ENCODE data around the gene CHL1.

The CHL1 gene, protein sequence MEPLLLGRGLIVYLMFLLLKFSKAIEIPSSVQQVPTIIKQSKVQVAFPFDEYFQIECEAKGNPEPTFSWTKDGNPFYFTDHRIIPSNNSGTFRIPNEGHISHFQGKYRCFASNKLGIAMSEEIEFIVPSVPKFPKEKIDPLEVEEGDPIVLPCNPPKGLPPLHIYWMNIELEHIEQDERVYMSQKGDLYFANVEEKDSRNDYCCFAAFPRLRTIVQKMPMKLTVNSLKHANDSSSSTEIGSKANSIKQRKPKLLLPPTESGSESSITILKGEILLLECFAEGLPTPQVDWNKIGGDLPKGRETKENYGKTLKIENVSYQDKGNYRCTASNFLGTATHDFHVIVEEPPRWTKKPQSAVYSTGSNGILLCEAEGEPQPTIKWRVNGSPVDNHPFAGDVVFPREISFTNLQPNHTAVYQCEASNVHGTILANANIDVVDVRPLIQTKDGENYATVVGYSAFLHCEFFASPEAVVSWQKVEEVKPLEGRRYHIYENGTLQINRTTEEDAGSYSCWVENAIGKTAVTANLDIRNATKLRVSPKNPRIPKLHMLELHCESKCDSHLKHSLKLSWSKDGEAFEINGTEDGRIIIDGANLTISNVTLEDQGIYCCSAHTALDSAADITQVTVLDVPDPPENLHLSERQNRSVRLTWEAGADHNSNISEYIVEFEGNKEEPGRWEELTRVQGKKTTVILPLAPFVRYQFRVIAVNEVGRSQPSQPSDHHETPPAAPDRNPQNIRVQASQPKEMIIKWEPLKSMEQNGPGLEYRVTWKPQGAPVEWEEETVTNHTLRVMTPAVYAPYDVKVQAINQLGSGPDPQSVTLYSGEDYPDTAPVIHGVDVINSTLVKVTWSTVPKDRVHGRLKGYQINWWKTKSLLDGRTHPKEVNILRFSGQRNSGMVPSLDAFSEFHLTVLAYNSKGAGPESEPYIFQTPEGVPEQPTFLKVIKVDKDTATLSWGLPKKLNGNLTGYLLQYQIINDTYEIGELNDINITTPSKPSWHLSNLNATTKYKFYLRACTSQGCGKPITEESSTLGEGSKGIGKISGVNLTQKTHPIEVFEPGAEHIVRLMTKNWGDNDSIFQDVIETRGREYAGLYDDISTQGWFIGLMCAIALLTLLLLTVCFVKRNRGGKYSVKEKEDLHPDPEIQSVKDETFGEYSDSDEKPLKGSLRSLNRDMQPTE (N-terminal part only)

DNA sequence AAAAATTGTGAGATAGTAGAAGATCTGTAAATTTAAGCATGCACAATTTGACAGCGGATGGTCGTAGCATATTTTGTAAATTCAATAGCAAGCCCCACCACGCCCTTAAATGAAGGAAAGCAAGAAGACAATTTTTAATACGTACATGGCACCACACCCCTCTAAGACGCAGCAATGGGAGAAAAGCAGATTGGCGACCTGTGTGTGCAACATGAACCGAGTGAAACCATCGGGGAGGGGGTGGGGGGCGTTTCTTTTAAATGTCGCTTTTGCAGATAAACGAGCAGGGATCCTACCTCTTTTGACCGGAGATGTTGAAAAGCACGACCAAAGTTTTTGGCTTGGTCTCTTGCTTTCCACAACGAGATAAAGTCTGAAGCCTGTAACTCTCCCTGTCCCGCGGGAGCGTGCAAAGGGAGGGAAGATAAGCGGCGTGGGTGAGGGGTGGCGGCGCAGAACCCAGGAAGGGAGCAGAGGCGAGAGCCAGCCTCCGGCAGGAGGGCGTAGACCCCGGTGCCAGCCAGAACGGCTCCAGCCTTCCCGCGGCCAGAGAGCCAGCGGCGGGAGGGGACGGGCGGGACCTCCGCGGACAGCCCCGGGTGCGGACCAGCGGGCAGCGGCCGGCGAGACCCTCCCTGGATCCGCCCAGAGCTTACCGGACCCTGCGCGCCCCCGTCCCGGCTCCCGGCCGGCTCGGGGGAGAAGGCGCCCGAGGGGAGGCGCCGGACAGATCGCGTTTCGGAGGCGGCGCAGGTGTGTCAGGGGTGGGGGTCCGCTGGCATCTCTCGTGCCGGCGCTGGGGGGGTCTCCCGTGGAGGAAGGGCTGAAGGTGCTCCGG is at the start of gene CHL1:
Gene CHL1 (plus strand): TSS at position 453 of the 838 bp plus-strand sequence. CDS start 123,014 bp downstream, outside the sequence.
- DNase-seq (ENCODE audit: low spot score), result peak; percentile 20

- no peak for DNase-seq (ENCODE audit: low spot score)
Measured at GRCh38 chr3:151614-152189, 44.9 kb upstream of the CHL1 start.

GRCh38 chr3:159974-160373 is 36.6 kb upstream of the CHL1 start:
- DNase-seq (ENCODE audit: low spot score), result no peak

DNA sequence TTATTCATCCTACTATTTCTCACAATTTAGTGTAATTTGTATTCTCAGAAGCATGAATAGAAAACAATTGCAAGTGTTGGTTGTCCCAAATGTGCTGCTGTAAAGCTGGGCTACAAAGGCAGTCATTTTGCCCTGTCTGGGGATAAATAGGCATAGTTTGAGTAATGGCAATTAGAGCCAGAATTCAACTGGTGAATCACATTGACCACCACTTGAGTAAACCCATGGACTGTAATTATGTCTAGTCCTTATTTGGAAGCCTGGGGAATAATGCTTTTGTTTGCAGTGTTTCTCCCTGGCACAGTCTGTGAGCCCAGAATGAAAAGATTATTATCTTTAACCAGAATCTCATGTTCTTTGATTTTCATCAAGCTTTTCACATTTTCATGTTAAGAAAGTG is 30.5 kb upstream of the CHL1 start:
- no peak for DNase-seq (ENCODE audit: low spot score)

GRCh38 chr3:166799-167198 is 29.8 kb upstream of the CHL1 start:
- DNase-seq (ENCODE audit: low spot score), result no peak

DNA sequence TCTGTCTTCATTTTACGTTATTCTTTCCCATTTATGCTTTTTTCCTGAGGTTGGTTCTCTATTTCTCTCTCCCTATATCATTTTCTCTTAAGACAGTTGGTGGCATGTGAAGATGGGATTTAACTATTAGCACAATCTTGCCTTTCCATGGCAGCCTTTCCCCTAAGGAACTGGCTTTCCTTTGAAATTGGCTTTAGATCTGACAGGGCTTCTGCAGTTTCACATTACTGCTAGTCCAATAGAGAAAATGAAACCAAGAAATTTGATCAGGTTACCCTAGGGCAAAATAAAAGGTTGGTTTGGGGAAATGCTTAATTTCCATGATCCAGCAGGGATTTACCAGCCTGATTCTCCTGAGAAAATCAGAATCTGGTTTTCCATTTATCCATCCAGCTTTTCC is 22.7 kb upstream of the CHL1 start:
- DNase-seq (ENCODE audit: low spot score), result no peak

GRCh38 chr3:184976-185375 is 11.6 kb upstream of the CHL1 start:
- DNase-seq (ENCODE audit: low spot score), result no peak

- no peak for DNase-seq (ENCODE audit: low spot score)
Measured at GRCh38 chr3:192215-192929, 4.2 kb upstream of the CHL1 start.

- DNase-seq (ENCODE audit: low spot score), result no peak
Measured at GRCh38 chr3:194001-194400, 2.6 kb upstream of the CHL1 start.

DNA sequence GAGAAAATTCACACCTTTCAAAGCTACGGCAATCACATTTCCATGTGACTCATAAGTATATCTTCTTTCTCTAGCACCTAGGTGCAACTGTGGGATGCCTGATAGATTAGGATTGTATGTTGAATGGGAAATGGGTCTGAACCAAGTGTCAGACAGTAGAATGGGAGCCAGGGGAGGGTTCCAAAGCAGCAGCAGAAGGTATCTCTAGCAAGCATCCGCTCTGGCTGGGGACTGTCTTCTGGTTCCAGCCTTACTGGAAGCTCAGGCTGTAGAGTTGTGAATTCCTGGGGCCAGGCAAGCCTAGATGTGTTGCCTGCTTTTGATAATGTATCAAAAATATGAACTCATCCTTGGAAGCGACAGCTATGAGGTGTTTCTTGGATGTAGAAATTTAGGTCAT is 2.1 kb upstream of the CHL1 start:
- DNase-seq (ENCODE audit: low spot score), result no peak

DNA sequence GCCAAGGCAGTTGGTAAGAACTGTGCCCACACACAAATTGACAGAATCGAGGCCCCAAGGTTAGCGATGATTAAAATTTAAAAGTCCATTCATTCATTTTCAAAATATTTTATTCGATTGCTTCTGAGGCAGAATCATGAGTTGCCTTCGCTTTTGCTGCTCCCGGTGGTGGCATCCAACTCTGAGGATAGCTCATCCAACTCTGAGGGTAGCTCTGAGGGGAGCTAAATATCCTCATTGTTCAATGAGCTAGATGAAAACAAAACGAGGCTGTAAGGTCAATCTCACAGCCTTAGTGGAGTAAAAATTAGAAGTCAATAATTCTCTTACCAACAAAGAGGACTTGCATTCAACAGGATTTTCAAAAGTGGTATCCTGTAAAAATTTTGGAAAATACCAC is 897 bp upstream of the CHL1 start:
- DNase-seq (ENCODE audit: low spot score), result no peak

DNA sequence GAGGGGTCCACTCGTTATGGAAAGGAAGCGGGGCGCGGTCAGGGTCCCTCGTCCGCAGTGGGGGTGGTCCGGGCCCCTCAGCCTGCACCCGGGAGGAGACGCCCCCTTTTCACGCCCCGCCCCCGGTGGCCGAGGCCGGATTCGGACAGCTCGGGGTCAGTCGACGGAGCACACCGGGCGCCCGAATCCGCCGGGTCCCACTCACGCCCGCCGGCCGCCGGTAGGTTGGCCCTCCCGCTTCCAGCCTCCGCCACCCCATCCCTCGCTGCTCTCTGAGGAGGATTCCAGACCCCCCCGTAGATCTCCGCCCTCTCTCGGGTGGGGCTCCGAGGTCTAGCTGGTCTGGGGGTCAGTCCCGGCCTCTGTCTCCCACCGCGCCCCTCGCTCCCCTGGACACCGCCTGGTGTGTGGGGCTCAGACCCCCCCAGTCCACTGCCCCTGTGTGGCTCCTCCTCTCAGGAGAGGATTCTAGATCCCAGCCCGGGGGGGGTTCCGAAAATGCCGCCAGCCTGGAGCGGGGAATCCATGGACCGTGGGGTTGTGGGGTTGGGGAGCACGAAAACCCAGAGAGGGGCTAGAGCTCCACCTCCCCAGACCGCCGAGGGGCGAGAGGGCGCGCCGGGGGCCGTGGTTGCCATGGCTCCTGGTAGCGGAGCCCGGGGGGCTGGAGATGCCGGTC is 725 bp downstream of the CHL1 start:
- DNase-seq (ENCODE audit: low spot score), result peak; percentile 25

- peak; percentile 39 for DNase-seq (ENCODE audit: low spot score)
Measured at GRCh38 chr3:197828-198491, 1.4 kb downstream of the CHL1 start.

GRCh38 chr3:199835-200234 is 3.3 kb downstream of the CHL1 start:
- DNase-seq (ENCODE audit: low spot score), result no peak

DNA sequence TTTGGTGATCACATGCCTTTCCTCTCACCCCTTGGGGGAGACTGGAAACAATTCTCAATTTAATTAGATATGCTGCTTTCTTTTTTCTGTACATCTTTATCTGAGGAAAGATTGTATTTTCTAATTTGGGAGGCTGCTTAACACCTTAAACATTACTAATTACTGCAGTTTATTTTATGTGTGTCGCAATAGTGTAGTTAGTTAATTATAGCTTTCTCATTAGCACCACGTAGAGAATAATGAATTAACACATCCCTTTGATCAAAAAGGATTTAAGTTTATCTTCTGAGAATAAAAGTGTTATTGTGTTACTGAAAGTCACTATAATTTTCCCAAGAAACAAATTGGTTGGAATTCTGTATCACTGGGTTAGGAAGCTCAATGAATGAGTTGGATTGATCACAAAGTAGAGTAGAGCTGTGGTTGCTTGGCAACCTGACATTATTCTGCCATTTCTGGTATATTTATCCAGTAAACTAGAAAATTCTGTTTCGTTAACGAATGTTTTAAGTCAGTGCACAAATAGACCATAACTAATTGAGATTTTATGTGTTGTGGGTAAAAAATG is 4.3 kb downstream of the CHL1 start:
- DNase-seq (ENCODE audit: low spot score), result no peak

DNA sequence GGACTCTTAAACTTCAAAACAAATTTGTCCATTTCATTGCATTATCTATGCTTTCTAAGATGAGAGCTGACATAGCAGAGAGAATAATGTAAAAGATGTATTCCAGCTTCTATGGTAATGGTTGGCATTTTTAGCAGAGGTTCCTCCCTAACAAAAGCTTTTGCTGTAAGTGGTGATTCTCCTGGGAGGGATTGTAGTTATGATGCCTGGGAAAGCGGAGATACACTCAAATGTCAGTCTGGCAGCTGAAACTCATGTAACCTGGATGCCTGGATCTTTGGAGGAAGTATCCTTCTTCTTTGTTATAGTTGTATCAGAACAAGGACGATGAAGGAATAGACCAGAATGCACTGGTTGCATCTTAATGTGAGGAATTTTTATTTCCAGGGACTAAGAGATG is 7.5 kb downstream of the CHL1 start:
- no peak for DNase-seq (ENCODE audit: low spot score)

GRCh38 chr3:207973-208372 is 11.4 kb downstream of the CHL1 start:
- DNase-seq (ENCODE audit: low spot score), result no peak

DNA sequence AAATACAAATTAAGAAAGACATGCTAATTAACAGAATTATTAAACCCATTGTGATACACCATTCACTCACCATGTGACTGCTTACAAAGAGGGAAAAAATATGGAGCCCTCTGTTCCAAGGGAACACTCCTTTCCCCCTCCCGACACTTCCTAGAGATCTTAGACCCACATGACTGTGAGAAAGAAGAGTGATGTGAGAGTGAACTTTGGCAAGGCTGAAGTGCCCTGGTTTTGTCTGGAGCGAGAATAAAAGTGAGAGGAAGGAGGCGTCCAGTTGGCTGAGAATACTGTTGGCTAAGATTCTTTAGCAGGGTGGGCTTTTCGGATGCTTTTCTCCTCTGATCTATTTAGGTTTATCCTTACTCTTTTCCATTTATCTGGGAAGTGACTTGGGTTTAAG is 14.1 kb downstream of the CHL1 start:
- DNase-seq (ENCODE audit: low spot score), result no peak

DNA sequence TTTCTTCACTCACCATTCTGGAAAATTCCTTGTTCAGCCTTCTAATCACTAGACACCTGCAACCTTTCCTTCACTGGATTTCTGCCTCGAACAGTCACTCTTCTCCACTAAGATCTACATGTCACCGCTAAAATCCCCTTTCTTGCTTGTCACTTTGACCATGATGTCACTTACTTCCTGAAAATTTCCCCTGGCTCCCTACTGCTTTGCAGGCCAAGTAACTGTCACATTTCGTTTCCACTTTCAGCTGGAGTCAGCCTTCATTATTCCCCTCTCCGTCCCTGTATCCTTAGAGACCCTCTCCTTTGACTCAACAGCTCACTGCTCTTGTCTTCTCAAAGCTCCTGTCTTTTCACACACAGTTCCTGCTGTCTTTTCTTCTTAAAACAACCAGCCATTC is 15.9 kb downstream of the CHL1 start:
- DNase-seq (ENCODE audit: low spot score), result no peak
